ENCODE data around the gene PRUNE2. TPM values are rescaled to one million over a fixed set of nuclear protein-coding genes. Genes with fewer than 3 reads are reported as not detected.

PRUNE2 gene
- total and polyA plus RNA-seq, 4 donors: 3.8 to 18.1 (median 7.8) TPM

DNA sequence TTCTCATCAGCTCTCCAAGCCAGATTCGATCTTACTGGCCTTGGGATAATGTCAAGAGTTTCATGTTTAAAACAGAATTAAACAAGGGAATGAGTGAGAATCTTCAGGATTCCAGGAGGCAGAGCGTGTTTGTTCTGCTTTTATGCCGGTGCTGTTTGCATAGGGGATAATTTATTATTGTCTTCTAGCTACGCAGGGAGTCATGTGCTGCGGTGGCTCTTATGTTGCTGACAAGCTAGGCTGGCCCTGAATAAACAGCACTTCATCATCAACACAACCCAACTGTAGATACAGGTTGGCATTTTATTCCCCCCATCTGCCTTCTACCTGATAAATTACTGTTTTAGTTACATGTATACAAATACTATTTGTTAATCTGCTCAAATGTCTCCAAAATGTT lies 188.7 kb downstream of the PRUNE2 start:
- ATAC-seq (ENCODE audit: insufficient read depth, low FRiP score) (no peak), DNase-seq (no peak)
- H3K4me3 ChIP-seq: no peak overlapping the region
- H3K9ac ChIP-seq (ENCODE audit: insufficient read depth in 1 of 2, low read length in 2 of 2): no peak overlapping the region
- no peaks in the 10 kb centered on the region for H3K36me3 ChIP-seq (ENCODE audit: control insufficient read depth in 4 of 4, insufficient read depth in 4 of 4, low read length in 4 of 4)
- H3K27ac ChIP-seq (ENCODE audit: low read depth in 1 of 2, low read length in 1 of 2): no peak overlapping the region
- H3K9me3 ChIP-seq (ENCODE audit: control insufficient read depth in 4 of 4, insufficient read depth in 3 of 4, low read length in 3 of 4): no peaks in the 10 kb centered on the region
- no peaks in the 10 kb centered on the region for H3K4me1 ChIP-seq (ENCODE audit: control insufficient read depth in 5 of 5, insufficient read depth in 5 of 5, low read length in 5 of 5)
- WGBS, 2 donors: 39 to 45% methylated on average over 5 of the region's 5 CpGs
- TF ChIP-seq, protein P1, sequence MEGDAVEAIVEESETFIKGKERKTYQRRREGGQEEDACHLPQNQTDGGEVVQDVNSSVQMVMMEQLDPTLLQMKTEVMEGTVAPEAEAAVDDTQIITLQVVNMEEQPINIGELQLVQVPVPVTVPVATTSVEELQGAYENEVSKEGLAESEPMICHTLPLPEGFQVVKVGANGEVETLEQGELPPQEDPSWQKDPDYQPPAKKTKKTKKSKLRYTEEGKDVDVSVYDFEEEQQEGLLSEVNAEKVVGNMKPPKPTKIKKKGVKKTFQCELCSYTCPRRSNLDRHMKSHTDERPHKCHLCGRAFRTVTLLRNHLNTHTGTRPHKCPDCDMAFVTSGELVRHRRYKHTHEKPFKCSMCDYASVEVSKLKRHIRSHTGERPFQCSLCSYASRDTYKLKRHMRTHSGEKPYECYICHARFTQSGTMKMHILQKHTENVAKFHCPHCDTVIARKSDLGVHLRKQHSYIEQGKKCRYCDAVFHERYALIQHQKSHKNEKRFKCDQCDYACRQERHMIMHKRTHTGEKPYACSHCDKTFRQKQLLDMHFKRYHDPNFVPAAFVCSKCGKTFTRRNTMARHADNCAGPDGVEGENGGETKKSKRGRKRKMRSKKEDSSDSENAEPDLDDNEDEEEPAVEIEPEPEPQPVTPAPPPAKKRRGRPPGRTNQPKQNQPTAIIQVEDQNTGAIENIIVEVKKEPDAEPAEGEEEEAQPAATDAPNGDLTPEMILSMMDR (IDR thresholded peaks at IDR 0.05; ENCODE audit: control extremely low read depth, extremely low read depth): no peak
- H3K27me3 ChIP-seq (ENCODE audit: control insufficient read depth in 3 of 3, insufficient read depth in 3 of 3, low read length in 2 of 3): no peaks in the 10 kb centered on the region

DNA sequence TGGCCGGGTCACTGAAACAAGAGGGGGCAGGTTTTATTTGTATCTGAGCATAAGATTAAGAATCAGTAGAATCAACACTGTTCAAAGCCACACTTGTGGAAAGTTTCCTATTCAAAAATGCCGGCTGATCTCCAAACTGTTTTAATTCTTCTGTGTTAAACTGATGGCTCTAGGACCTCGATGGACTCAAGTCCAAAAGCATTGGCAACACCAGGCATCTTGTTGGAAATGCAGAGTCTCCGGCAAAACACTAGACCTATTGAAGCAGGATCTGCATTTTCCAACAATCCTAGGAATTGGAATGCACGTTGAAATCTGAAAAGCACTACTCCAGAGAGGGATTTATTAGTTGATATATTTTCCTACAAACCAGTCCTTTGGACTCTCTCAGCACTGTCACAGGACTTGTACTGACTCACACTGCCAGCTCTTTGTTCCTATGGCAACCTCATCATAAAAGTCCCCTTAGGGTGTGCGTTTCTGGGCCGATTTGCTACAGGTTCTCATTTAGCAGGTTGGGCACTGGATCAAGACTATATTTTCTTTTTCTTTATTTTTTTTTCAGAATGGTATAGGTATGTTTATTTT lies 189.7 kb downstream of the PRUNE2 start:
- no peak for DNase-seq
- WGBS, 2 donors: 70 to 89% methylated on average over 7 of the region's 7 CpGs
- ATAC-seq (ENCODE audit: insufficient read depth, low FRiP score): no peak
- no peak overlapping the region for H3K9ac ChIP-seq (ENCODE audit: insufficient read depth in 1 of 2, low read length in 2 of 2)
- H3K27ac ChIP-seq (ENCODE audit: low read depth in 1 of 2, low read length in 1 of 2): no peak overlapping the region
- TF ChIP-seq, protein P1 (IDR thresholded peaks at IDR 0.05; ENCODE audit: control extremely low read depth, extremely low read depth): no peak
- no peaks in the 10 kb centered on the region for H3K9me3 ChIP-seq (ENCODE audit: control insufficient read depth in 4 of 4, insufficient read depth in 3 of 4, low read length in 3 of 4)
- H3K27me3 ChIP-seq (ENCODE audit: control insufficient read depth in 3 of 3, insufficient read depth in 3 of 3, low read length in 2 of 3): no peaks in the 10 kb centered on the region
- no peak overlapping the region for H3K4me3 ChIP-seq
- no peaks in the 10 kb centered on the region for H3K36me3 ChIP-seq (ENCODE audit: control insufficient read depth in 4 of 4, insufficient read depth in 4 of 4, low read length in 4 of 4)
- H3K4me1 ChIP-seq (ENCODE audit: control insufficient read depth in 5 of 5, insufficient read depth in 5 of 5, low read length in 5 of 5): no peaks in the 10 kb centered on the region

DNA sequence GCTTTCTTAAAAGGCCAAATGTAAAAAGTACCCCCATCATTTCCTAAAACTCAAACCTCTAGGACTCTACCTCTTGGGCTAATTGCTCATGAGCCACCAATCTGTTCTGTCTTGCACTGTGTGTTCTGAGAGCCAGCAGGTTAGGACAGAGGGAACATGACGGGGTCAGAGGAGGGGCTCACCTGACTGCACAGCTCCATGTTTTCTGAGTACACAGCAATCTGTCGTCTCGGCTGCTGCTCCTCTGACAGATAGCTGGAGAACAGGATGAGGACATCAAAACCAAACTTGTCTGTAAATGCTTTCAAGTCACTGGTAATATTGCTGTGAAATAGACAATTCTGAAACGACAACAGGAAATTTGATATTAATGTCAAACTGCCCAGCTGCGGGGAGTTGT lies 192.5 kb downstream of the PRUNE2 start:
- H3K4me3 ChIP-seq: no peak overlapping the region
- H3K36me3 ChIP-seq (ENCODE audit: control insufficient read depth in 4 of 4, insufficient read depth in 4 of 4, low read length in 4 of 4): no peaks in the 10 kb centered on the region
- no peak for DNase-seq
- H3K27ac ChIP-seq (ENCODE audit: low read depth in 1 of 2, low read length in 1 of 2): no peak overlapping the region
- 61 to 74% methylated on average over 5 of the region's 5 CpGs for WGBS, 2 donors
- peaks cover 0 to 6% (median 0%) of the 10 kb centered on the region in 3 donors for H3K27me3 ChIP-seq (ENCODE audit: control insufficient read depth in 3 of 3, insufficient read depth in 3 of 3, low read length in 2 of 3)
- TF ChIP-seq, protein P1 (IDR thresholded peaks at IDR 0.05; ENCODE audit: control extremely low read depth, extremely low read depth): no peak
- no peak overlapping the region for H3K9ac ChIP-seq (ENCODE audit: insufficient read depth in 1 of 2, low read length in 2 of 2)
- no peak for ATAC-seq (ENCODE audit: insufficient read depth, low FRiP score)
- no peaks in the 10 kb centered on the region for H3K9me3 ChIP-seq (ENCODE audit: control insufficient read depth in 4 of 4, insufficient read depth in 3 of 4, low read length in 3 of 4)
- no peaks in the 10 kb centered on the region for H3K4me1 ChIP-seq (ENCODE audit: control insufficient read depth in 5 of 5, insufficient read depth in 5 of 5, low read length in 5 of 5)

DNA sequence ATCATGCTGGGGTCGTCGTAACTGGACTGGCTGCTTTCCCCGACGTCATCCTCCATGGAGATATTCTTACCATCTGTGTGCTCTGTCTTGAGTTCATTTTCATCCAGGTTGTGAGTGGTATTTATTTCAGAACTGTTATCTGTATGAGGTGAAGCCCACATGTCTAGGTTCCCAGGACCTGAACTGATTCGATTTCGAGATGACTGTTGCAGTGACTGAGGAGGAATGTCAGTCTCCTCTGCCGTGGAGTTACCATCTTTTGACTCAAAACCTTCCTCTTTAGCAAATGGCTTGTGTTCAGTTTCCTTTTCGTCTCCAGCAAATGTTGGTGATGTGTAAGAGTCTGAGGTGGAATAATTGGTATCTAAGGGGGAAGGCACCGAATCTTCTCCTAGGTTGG lies 196.9 kb downstream of the PRUNE2 start:
- H3K9me3 ChIP-seq (ENCODE audit: control insufficient read depth in 4 of 4, insufficient read depth in 3 of 4, low read length in 3 of 4): peaks cover 0 to 1% (median 0%) of the 10 kb centered on the region in 4 donors
- H3K27me3 ChIP-seq (ENCODE audit: control insufficient read depth in 3 of 3, insufficient read depth in 3 of 3, low read length in 2 of 3): peaks cover 0 to 26% (median 0%) of the 10 kb centered on the region in 3 donors
- H3K4me3 ChIP-seq: no peak overlapping the region
- H3K4me1 ChIP-seq (ENCODE audit: control insufficient read depth in 5 of 5, insufficient read depth in 5 of 5, low read length in 5 of 5): no peaks in the 10 kb centered on the region
- no peak overlapping the region for H3K9ac ChIP-seq (ENCODE audit: insufficient read depth in 1 of 2, low read length in 2 of 2)
- no peak overlapping the region for H3K27ac ChIP-seq (ENCODE audit: low read depth in 1 of 2, low read length in 1 of 2)
- DNase-seq (no peak), ATAC-seq (ENCODE audit: insufficient read depth, low FRiP score) (no peak)
- WGBS, 2 donors: 87 to 91% methylated on average over 9 of the region's 9 CpGs
- TF ChIP-seq, protein P1 (IDR thresholded peaks at IDR 0.05; ENCODE audit: control extremely low read depth, extremely low read depth): no peak
- H3K36me3 ChIP-seq (ENCODE audit: control insufficient read depth in 4 of 4, insufficient read depth in 4 of 4, low read length in 4 of 4): no peaks in the 10 kb centered on the region
